Coronary artery (tissue), 2 donors: ENCODE data around the gene KYAT1.

Source experiments
- DNase-seq: peaks from one replicate; pipeline ENCODE4 v3.0.0-alpha.2; 2017; ENCODE audit warnings: low spot score
- H3K27ac ChIP-seq, 2 donors: fragments of 200-600 bp; sonication (generic); one replicate each; pipeline ENCODE4 v1.5.1; 2016 to 2019
- H3K4me3 ChIP-seq: fragments of 200-600 bp; sonication (generic); 2 replicates; pipeline ENCODE4 v1.5.1; 2016; ENCODE audit warnings: mild to moderate bottlenecking, moderate library complexity
- TF ChIP-seq, protein P1 (sequence below): fragments of 200-600 bp; sonication (generic); IDR thresholded peaks from one replicate; pipeline ENCODE4 v1.5.1; 2019; ENCODE audit warnings: antibody characterized with exemption

The KYAT1 gene

GRCh38 chr9:128920381-128921058 is 38.8 kb upstream of the KYAT1 start, which contains the start of gene PHYHD1:
Gene PHYHD1 (plus strand): TSS chr9:128920982. CDS start chr9:128922324, 1,342 bp downstream.
- H3K4me3 ChIP-seq = peak within 1 kb of the TSS; percentile 76
- TF ChIP-seq, protein P1, sequence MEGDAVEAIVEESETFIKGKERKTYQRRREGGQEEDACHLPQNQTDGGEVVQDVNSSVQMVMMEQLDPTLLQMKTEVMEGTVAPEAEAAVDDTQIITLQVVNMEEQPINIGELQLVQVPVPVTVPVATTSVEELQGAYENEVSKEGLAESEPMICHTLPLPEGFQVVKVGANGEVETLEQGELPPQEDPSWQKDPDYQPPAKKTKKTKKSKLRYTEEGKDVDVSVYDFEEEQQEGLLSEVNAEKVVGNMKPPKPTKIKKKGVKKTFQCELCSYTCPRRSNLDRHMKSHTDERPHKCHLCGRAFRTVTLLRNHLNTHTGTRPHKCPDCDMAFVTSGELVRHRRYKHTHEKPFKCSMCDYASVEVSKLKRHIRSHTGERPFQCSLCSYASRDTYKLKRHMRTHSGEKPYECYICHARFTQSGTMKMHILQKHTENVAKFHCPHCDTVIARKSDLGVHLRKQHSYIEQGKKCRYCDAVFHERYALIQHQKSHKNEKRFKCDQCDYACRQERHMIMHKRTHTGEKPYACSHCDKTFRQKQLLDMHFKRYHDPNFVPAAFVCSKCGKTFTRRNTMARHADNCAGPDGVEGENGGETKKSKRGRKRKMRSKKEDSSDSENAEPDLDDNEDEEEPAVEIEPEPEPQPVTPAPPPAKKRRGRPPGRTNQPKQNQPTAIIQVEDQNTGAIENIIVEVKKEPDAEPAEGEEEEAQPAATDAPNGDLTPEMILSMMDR = no peak
- DNase-seq = peak; percentile 95
- peak within 1 kb of the TSS; percentile 94 for H3K27ac ChIP-seq

DNA sequence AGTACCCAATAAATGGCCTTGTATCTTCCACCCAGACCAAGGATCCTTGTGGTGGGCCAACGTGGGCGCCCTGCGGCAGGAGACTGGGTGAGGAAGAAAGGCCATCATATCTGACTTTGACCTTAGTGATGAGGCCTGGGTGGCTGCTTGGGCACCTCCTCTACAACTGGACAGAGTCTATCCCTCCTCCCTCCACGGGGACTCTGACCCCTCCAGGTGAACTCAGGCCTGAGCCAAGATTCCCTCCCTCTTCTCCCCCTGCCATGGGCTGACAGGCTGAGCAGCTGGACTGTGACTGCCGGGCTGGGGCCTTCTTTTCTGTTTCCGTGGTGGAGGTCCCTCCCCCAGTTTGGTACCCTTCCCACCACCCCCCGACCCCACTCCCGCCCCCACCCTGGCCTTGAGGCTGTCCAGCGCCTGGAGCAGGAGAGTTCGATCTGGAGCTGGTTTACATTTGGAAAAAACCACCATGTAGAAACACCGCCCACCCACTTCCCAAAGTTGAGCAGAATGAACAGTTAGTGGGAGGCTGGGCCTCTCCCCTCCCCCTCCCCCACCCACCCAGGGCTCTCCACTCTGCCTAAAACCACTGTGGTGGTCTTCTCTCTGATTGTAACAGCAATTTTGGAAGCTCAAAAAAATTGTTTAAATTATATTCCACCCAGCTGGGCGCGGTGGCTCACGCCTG is 37.8 kb upstream of the KYAT1 start:
- Histone ChIP-seq H3K4me3 (no peak overlapping the region), H3K27ac (peak overlapping the region; percentile 94)
- no peak for DNase-seq
- TF ChIP-seq, protein P1 = no peak

- H3K27ac ChIP-seq = peak overlapping the region; percentile 94
- TF ChIP-seq, protein P1 = no peak
- no peak overlapping the region for H3K4me3 ChIP-seq
- no peak for DNase-seq
Observed at GRCh38 chr9:128918921-128919320, 37.2 kb upstream of the KYAT1 start.

DNA sequence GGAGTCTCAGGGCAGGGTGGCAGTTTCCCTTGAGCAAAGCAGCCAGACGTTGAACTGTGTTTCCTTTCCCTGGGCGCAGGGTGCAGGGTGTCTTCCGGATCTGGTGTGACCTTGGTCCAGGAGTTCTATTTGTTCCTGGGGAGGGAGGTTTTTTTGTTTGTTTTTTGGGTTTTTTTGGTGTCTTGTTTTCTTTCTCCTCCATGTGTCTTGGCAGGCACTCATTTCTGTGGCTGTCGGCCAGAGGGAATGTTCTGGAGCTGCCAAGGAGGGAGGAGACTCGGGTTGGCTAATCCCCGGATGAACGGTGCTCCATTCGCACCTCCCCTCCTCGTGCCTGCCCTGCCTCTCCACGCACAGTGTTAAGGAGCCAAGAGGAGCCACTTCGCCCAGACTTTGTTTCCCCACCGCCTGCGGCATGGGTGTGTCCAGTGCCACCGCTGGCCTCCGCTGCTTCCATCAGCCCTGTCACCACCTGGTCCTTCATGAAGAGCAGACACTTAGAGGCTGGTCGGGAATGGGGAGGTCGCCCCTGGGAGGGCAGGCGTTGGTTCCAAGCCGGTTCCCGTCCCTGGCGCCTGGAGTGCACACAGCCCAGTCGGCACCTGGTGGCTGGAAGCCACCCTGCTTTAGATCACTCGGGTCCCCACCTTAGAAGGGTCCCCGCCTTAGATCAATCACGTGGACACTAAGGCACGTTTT is 35.5 kb upstream of the KYAT1 start:
- TF ChIP-seq, protein P1 = no peak
- peak; percentile 89 for DNase-seq
- Histone ChIP-seq H3K27ac (peak overlapping the region; percentile 92 to 94), H3K4me3 (no peak overlapping the region)

GRCh38 chr9:128916745-128917144 is 35.0 kb upstream of the KYAT1 start:
- H3K27ac ChIP-seq = peak overlapping the region; percentile 92 to 94
- TF ChIP-seq, protein P1 = no peak
- peak overlapping the region; percentile 0 for H3K4me3 ChIP-seq
- DNase-seq = no peak

DNA sequence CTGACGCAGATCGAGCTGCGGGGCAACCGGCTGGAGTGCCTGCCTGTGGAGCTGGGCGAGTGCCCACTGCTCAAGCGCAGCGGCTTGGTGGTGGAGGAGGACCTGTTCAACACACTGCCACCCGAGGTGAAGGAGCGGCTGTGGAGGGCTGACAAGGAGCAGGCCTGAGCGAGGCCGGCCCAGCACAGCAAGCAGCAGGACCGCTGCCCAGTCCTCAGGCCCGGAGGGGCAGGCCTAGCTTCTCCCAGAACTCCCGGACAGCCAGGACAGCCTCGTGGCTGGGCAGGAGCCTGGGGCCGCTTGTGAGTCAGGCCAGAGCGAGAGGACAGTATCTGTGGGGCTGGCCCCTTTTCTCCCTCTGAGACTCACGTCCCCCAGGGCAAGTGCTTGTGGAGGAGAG is 34.5 kb upstream of the KYAT1 start:
- Histone ChIP-seq H3K27ac (peak overlapping the region; percentile 92 to 94), H3K4me3 (peak overlapping the region; percentile 0)
- TF ChIP-seq, protein P1 = no peak
- no peak for DNase-seq
